ENCODE measurements around the gene NDUFAF8.

Gene NDUFAF8

DNA sequence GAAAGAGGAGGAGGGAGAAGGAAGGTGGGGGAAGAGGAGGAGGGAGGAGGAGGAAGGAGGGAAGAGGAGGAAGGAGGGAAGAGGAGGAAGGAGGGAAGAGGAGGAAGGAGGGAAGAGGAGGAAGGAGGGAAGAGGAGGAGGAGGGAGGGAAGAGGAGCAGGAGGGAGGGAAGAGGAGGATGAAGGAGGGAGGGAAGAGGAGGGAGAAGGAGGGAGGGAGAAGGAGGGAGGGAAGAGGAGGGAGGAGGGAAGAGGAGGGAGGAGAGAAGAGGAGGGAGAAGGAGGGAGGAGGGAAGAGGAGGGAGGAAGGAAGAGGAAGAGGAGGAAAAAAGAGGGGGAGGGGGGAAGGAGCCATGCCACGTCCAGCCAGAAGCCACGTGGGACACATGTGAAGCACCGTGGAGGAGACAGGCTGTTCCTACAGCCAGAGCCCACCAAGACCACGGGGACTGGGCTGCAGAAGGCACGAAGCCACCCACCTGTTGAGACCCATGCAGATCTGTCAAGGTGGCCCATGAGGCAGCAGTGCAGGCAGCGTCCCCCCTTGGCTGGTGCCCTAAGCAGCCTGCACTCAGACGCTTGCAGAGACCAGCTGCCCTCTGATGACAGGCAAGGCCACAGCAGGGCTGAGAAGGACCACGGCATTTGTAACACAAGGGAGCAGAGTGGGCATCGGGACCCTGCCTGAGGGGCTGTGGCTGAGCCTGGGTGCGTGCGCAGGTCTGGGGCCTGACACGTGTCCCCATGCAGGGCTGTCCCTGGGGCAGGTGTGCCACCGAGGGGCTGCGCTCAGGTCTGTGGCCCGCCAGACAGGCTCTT, 10.3 kb downstream of the NDUFAF8 start:
- Histone ChIP-seq H3K4me1 (ENCODE audit: low read depth, poor library complexity, severe bottlenecking) (no peaks in the 10 kb centered on the region), H3K27me3 (ENCODE audit: insufficient read depth, low read depth) (no peaks in the 10 kb centered on the region), H3K36me3 (ENCODE audit: insufficient read depth) (no peaks in the 10 kb centered on the region), H2AFZ (ENCODE audit: low read depth) (no peak overlapping the region), H3K9ac (no peak overlapping the region), H3K4me3 (IDR thresholded peaks at IDR 0.05; ENCODE audit: insufficient read depth, low read depth, low read length) (no peak overlapping the region), H3K4me2 (no peak overlapping the region), H3K79me2 (ENCODE audit: insufficient read depth, low read depth) (no peaks in the 10 kb centered on the region), H3K27ac (no peak overlapping the region), H4K20me1 (ENCODE audit: insufficient read depth) (no peaks in the 10 kb centered on the region)
- TF ChIP-seq, protein P1, sequence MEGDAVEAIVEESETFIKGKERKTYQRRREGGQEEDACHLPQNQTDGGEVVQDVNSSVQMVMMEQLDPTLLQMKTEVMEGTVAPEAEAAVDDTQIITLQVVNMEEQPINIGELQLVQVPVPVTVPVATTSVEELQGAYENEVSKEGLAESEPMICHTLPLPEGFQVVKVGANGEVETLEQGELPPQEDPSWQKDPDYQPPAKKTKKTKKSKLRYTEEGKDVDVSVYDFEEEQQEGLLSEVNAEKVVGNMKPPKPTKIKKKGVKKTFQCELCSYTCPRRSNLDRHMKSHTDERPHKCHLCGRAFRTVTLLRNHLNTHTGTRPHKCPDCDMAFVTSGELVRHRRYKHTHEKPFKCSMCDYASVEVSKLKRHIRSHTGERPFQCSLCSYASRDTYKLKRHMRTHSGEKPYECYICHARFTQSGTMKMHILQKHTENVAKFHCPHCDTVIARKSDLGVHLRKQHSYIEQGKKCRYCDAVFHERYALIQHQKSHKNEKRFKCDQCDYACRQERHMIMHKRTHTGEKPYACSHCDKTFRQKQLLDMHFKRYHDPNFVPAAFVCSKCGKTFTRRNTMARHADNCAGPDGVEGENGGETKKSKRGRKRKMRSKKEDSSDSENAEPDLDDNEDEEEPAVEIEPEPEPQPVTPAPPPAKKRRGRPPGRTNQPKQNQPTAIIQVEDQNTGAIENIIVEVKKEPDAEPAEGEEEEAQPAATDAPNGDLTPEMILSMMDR (conservative IDR thresholded peaks at IDR 0.05; ENCODE audit: low read depth, low read length) = no peak

DNA sequence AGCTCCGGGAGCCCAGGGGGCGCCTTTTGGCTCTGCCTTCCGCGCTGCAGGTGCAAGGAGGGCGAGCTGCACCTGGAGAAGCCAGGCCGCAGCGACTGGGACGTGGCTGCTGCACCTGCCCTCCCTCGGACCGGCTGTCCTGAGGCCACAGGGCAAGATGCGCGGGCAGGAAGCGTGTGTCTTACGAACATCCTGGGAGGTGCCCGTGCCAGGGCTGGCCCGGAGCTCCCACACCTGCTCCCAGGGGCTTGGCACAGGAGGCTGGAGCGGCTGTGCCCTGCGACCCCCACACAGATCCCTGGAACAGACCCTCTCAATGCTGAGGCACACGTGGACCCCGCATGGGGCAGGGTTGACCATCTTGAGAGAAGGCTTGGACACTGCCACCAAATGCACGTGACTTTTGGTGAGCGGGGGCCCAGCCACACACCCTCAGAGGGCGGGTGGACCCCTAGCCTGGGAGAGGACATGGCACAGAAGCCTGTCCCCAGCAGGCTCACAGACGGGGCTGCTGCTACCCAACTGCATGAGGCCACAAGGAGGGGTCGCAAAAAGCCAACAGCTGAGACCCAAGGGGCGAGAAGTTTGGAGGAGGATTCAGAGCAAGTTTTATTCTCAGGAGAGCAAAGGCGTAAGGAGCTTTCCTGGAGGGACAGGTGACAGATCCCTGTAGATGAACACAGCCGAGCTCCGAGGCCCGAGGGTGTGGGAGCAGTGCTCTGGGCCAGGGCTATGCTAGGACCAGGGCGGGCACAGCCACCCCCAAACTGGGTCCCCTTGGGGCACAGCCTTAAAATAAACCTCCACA, 11.4 kb downstream of the NDUFAF8 start:
- Histone ChIP-seq H3K4me3 (IDR thresholded peaks at IDR 0.05; ENCODE audit: insufficient read depth, low read depth, low read length) (no peak overlapping the region), H3K36me3 (ENCODE audit: insufficient read depth) (no peaks in the 10 kb centered on the region), H4K20me1 (ENCODE audit: insufficient read depth) (no peaks in the 10 kb centered on the region), H3K27ac (no peak overlapping the region), H3K4me1 (ENCODE audit: low read depth, poor library complexity, severe bottlenecking) (no peaks in the 10 kb centered on the region), H3K4me2 (no peak overlapping the region), H3K79me2 (ENCODE audit: insufficient read depth, low read depth) (no peaks in the 10 kb centered on the region), H2AFZ (ENCODE audit: low read depth) (no peak overlapping the region), H3K27me3 (ENCODE audit: insufficient read depth, low read depth) (no peaks in the 10 kb centered on the region), H3K9ac (no peak overlapping the region)
- TF ChIP-seq, protein P1 (conservative IDR thresholded peaks at IDR 0.05; ENCODE audit: low read depth, low read length) = no peak

DNA sequence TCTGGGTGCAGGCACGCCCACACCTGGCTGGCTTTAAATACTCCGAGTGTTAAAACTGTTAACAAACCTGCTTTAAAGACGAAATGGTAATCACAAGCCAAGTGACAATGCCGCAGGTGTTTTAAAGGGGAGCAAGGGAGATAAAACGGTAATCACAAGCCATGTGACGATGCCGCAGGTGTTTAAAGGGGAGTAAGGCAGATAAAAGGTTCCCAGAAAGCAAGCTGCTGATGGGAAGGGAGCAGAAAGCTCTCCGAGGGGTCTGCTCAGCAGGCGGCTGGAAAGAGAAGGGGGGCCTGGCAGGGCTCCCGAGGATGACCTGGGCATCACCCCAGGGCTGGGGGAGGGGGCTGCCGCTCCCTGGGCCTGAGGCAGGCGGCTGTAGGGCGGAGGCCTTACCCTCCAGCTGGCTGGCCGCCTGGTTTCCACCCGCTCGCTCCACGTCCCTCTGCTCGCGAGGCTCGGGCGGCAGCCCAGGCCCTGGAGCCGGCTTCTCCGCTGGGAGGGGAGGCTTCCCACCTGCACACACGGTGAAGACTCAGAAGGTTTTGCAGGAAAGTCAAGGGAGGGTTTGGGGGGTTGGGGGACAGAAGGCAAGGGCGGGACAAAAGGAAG, 12.1 kb downstream of the NDUFAF8 start:
- Histone ChIP-seq H3K4me2 (no peak overlapping the region), H3K36me3 (ENCODE audit: insufficient read depth) (no peaks in the 10 kb centered on the region), H3K4me3 (IDR thresholded peaks at IDR 0.05; ENCODE audit: insufficient read depth, low read depth, low read length) (no peak overlapping the region), H3K27me3 (ENCODE audit: insufficient read depth, low read depth) (no peaks in the 10 kb centered on the region), H3K9ac (no peak overlapping the region), H2AFZ (ENCODE audit: low read depth) (no peak overlapping the region), H3K27ac (no peak overlapping the region), H4K20me1 (ENCODE audit: insufficient read depth) (no peaks in the 10 kb centered on the region), H3K4me1 (ENCODE audit: low read depth, poor library complexity, severe bottlenecking) (no peaks in the 10 kb centered on the region), H3K79me2 (ENCODE audit: insufficient read depth, low read depth) (no peaks in the 10 kb centered on the region)
- TF ChIP-seq, protein P1 (conservative IDR thresholded peaks at IDR 0.05; ENCODE audit: low read depth, low read length) = no peak

DNA sequence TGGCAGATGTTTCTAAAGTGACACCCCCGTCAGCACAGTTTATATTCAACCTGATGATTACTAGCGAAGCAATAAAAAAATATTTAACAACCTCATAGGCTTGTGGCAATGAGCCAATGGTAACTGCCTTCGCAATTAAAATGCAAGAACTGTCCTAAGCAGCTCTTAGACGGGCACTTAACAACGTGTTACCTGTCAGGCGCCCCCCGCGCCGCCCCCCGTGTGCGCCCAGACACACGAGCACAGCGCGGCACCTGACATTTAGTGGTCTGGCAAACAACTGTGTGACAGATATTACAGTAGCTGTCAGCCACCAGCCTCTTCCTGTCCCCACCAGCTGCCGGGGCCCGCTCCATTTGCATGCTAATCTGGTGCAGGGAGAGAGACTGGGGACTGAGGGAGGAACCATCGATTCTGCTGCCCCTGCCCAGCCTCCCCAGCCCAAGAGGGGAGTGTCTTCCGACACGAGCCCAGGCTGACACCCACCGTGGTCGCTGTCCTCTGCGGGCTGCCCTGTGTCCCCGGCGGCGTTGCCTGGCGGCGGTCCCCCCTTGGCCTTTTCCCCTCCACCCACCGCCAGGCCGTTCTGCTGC, 12.7 kb downstream of the NDUFAF8 start:
- H3K27ac ChIP-seq = no peak overlapping the region
- no peak overlapping the region for H3K4me3 ChIP-seq (IDR thresholded peaks at IDR 0.05; ENCODE audit: insufficient read depth, low read depth, low read length)
- no peaks in the 10 kb centered on the region for H4K20me1 ChIP-seq (ENCODE audit: insufficient read depth)
- no peaks in the 10 kb centered on the region for H3K79me2 ChIP-seq (ENCODE audit: insufficient read depth, low read depth)
- no peaks in the 10 kb centered on the region for H3K4me1 ChIP-seq (ENCODE audit: low read depth, poor library complexity, severe bottlenecking)
- no peaks in the 10 kb centered on the region for H3K36me3 ChIP-seq (ENCODE audit: insufficient read depth)
- TF ChIP-seq, protein P1 (conservative IDR thresholded peaks at IDR 0.05; ENCODE audit: low read depth, low read length) = no peak
- H3K27me3 ChIP-seq (ENCODE audit: insufficient read depth, low read depth) = no peaks in the 10 kb centered on the region
- H2AFZ ChIP-seq (ENCODE audit: low read depth) = no peak overlapping the region
- H3K9ac ChIP-seq = no peak overlapping the region
- no peak overlapping the region for H3K4me2 ChIP-seq

All from KMS-11 (cell line).